GM21529 (cell line): ENCODE data around the gene PRELID1.
"Not testable (repeated sequence)": the region's sequence is repeated elsewhere in the genome, so short reads cannot be mapped to it uniquely, and the experiment has no call there.

Source experiments
- ATAC-seq: cut with Tn5 transposase; IDR thresholded peaks from one replicate; pipeline ENCODE4 v1.9.1; 2021; ENCODE audit not compliant: unreplicated experiment

Gene PRELID1

GRCh38 chr5:177334781-177335700 is 31.4 kb downstream of the PRELID1 start:
- no peak for ATAC-seq

- ATAC-seq, result no peak
Observed at GRCh38 chr5:177335701-177336065, 32.1 kb downstream of the PRELID1 start.

GRCh38 chr5:177336112-177336511 is 32.5 kb downstream of the PRELID1 start:
- no peak for ATAC-seq

DNA sequence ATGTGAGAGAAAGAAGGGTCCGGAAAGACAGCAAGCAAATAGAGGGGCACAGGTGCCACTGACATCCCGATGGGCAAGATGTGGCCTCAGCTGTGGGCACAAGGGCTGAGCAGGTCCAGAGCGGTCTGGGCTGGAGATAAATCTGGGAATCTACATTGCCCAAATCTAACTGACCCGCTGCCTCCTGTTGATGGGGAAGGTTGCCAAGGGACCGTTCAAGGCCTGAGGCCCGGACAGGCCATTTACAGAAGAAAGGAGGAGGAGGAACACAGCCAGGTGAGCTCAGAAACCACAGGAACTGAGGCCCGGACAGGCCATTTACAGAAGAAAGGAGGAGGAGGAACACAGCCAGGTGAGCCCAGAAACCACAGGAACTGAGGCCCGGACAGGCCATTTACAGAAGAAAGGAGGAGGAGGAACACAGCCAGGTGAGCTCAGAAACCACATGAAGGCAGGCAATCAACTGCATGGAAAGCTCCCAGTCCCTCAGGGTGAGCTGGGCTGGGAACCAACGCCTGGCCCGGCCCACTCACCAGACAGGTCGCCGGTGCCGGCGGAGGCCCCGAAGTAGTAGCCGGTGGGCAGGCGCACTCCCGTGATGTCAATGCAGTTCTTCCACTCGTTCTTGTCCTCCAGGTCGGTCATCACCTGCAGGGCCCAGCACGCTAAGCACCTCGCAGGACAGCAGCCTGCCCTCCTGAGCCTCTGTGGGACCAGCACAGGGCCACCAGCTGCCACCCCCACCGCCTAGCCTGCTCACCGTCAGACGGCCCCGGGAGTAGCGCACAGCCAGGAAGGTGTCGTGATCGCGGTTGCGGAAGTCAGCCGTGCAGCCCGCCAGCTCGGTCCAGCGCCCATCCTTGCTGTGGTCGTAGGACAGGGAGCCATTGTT is 33.2 kb downstream of the PRELID1 start:
- ATAC-seq, result no peak

DNA sequence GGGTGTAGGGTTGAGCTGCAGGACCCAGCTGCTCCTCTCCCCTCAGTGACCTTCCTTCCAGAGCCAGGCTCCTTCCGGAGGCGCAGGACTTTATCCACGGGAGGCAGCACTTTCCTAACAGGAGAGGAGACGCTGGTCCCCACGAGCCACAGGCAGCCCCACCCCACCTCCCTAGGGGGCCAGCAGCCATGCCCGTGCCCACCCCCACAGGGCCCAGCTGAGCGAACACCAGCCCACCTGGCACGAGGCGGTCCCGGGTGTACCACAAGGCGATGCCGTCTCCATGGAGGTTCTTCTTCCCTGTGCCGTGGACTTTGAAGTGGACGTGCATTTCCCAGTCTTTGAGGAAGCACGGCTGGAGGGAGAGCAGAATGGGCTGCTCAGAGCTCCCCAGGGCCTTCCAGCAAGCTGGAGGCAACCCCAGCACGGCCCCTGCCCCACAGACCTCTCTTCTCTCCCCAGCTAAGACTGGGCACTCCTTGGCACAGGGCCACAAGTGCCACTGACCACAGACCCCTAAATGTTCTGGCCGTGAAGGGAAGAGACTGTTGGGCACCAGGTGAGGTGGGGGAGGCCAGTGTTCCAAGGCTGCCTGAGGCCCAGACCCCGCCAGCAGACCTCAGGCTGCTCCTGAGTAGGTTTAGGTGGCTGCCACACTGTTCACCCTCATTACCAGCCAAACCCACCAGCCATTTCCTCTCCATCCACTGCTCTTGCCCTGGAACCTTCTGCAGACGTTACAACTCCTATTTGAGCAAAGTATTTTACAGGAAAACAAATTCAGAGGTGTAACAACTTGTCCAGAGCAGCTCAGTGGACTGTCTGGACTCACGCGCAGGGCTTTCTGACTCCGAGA is 34.9 kb downstream of the PRELID1 start:
- no peak for ATAC-seq

DNA sequence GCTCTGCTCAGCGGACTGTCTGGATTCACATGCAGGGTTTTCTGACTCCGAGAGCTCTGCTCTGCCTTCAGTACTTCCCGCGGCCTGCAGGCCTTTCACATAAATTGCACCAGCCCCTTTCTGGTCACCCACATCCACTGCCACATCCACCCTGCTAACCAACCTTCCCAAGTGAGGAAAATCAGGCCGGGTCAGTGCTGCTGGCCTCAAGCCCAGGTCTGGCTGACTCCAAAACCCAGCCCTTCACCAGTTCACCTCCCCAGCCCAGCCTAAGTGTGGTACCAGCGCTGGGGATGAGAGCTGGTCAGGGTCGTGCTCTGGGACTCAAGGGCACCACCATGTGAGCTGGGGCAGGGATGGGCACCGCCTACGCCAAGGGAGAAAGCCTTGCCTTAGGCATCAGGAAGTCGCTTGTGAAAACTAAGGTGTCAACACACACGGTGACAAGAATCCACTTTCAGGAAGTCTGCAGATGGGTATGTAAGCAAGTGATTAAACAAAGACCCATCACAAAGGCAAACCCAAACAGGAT is 35.6 kb downstream of the PRELID1 start:
- no peak for ATAC-seq

DNA sequence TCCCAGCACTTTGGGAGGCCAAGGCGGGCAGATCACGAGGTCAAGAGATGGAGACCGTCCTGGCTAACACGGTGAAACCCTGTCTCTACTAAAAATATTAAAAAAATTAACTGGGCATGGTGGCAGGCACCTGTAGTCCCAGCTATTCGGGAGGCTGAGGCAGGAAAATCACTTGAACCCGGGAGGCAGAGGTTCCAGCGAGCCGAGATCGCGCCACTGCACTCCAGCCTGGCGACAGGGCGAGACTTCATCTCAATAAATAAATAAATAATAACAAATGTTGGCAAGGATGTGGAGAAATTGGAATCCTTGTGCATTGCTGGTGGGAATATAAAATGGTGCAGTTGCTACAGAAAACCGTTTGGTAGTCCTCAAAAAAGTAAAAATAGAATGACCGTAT is 39.4 kb downstream of the PRELID1 start:
- ATAC-seq, result not testable (repeated sequence)

GRCh38 chr5:177343777-177344176 is 40.2 kb downstream of the PRELID1 start:
- no peak for ATAC-seq

- ATAC-seq, result no peak
Observed at GRCh38 chr5:177344891-177345290, 41.3 kb downstream of the PRELID1 start.

GRCh38 chr5:177346820-177347219 is 43.2 kb downstream of the PRELID1 start:
- ATAC-seq, result no peak

GRCh38 chr5:177347699-177348098 is 44.1 kb downstream of the PRELID1 start:
- no peak for ATAC-seq

DNA sequence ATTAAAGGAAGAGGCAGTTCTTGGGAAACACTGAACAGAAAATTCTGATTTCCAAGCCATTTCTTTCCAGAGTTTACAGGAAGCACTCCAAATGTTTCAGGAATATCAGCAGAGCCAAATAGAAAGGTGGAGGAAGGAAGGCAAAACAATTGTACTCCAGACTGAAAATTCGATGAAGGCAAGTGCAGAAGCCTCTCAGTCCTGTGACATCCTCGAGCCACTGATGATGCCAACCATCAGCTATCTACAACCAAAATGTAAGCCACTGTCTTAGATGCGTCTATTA is 45.7 kb downstream of the PRELID1 start:
- no peak for ATAC-seq

GRCh38 chr5:177349762-177350161 is 46.2 kb downstream of the PRELID1 start:
- no peak for ATAC-seq

GRCh38 chr5:177350776-177351391 is 47.3 kb downstream of the PRELID1 start:
- ATAC-seq, result no peak

DNA sequence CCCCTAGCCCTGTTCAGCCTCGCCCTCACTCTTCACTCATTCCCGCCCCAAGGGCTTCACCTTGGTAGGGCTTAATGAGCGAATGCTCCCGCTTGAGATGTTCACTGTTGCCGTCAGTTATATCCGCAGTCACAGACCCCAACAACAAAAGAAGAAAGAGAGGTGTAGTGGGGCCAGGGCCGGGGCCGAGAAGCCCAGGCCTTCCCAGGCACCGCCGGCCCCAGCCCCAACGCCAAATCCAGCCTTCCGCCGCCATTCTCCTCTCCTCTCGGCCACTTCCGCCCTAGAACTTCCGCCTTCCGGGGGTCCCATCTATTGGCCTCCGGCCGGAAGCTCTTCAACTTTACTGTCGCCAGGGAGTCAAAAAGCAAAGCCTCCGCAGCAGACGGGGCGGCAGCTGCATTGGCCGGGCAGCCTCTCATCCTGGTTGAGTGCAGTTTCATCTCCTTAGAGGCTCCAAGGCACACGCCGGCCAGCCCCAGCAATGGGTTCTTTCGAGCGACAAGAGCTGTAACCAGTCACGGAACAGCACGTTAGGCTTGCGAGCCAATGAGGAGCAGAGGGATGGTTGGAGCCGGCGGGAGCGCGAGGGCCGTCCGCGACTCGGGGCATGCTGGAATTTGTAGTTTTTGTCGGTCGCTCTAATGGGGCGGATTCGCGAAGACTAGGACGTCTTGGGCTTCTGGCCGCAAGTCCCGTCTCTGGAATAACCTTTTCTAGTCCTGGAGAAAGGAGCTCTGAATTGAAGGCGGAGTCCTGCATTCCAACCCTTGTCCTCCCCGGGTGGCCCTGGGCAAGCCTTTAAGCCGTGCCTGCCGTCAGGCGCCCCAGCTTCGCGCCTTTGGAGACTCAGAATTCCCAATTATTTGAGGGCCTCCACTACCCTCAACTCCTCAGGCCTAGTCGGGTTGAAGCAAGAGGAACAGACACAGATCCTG is 48.1 kb downstream of the PRELID1 start, which contains the start of gene LMAN2:
LMAN2 (minus strand) TSS at position 277 of the 938 bp plus-strand sequence; CDS start at position 256, 21 bp downstream.
- peak; percentile 95 for ATAC-seq

DNA sequence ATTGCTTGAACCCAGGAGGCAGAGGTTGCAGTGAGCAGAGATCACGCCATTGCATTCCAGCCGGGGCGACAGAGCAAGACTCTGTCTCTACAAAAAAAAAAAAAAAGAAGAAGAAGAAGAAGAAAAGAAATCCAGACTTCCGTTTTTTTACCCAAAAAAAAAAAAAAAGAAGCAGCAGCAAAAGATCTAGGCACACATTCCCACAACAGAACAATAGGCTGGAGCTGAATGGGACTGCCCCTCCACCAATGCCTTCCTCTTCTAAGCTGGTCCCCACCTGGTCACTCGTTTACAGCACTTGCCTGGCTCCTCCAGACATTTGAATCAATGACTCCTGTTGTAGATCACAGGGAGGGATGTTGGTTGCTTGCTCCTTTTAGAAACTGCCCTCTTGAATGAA is 49.5 kb downstream of the PRELID1 start:
- ATAC-seq, result no peak

GRCh38 chr5:177354256-177354655 is 50.7 kb downstream of the PRELID1 start:
- ATAC-seq, result no peak

GRCh38 chr5:177354711-177355110 is 51.1 kb downstream of the PRELID1 start:
- no peak for ATAC-seq

DNA sequence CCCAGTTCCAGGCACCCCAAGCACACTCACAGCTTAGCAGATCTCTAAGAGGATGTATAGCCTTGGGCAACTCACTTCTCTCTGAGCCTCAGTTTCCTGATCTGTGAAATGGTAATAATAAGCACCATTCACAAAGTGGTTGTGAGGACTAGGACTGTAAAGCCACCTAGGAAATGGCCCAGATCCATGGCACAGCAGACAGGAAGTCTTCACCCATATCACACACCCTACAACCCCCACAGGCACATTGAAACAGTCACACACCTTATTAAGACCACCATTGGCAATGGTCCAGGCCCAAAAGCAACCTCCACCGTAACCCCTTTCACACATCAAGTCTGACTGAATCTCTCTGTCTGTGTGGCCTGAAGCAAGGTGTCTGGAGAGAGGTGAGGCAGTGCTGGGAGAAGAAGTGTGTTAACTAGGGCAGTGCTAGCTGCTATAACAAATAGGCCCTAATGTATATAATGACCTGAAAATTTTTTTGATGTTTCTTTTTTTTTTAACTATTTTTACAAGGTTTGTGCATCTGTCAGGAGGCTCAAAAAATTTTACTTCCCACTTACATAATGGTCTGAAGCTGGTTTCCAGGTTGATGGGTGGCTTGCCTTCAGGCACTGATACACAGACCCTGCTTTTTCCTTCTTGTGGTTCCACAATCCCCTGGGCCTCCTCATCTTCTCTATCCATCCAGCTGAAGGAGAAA is 51.7 kb downstream of the PRELID1 start:
- ATAC-seq, result no peak
